Measurements from ENCODE around the gene PPP2R3C. TPM values are rescaled to one million over a fixed set of nuclear protein-coding genes. Genes with fewer than 3 reads are reported as not detected.

PPP2R3C gene
- total and polyA plus RNA-seq, 2 of the 4 experiments (the other 2 are of a cell fraction), result 15.9 to 17.0 TPM

- WGBS, 2 experiments (ENCODE audit: extremely low coverage in 2 of 2, insufficient read length in 1 of 2), result no CpG with 5 or more reads among the region's 2 CpGs
- no peak overlapping the region for H2AK9ac ChIP-seq (replicated peaks; ENCODE audit: low read depth, low read length, poor library complexity)
- H3K4ac ChIP-seq (ENCODE audit: low read depth, low read length), result no peak overlapping the region
- peaks cover 16% of the 10 kb centered on the region for H3K4me1 ChIP-seq (ENCODE audit: control insufficient read depth, insufficient read depth, low read length)
- no peak overlapping the region for H3K4me3 ChIP-seq (ENCODE audit: insufficient read depth, low read depth, low read length)
- TF ChIP-seq, protein P1, sequence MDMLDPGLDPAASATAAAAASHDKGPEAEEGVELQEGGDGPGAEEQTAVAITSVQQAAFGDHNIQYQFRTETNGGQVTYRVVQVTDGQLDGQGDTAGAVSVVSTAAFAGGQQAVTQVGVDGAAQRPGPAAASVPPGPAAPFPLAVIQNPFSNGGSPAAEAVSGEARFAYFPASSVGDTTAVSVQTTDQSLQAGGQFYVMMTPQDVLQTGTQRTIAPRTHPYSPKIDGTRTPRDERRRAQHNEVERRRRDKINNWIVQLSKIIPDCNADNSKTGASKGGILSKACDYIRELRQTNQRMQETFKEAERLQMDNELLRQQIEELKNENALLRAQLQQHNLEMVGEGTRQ (IDR thresholded peaks at IDR 0.05; ENCODE audit: low read depth, low read length), result no peak
- TF ChIP-seq RAD21 (IDR thresholded peaks at IDR 0.05; ENCODE audit: low read length) (no peak), MXI1 (IDR thresholded peaks at IDR 0.05; ENCODE audit: borderline replicate concordance, low read depth, low read length) (no peak), SMC3 (IDR thresholded peaks at IDR 0.05; ENCODE audit: low read depth, low read length) (no peak), CHD1 (IDR thresholded peaks at IDR 0.05; ENCODE audit: low read depth, low read length) (no peak), CEBPB (IDR thresholded peaks at IDR 0.05; ENCODE audit: low read depth, low read length) (no peak), RCOR1 (IDR thresholded peaks at IDR 0.05; ENCODE audit: insufficient replicate concordance, low read length) (no peak), POLR2A (IDR thresholded peaks at IDR 0.05; ENCODE audit: low read depth, low read length) (no peak), MAZ (IDR thresholded peaks at IDR 0.05; ENCODE audit: borderline replicate concordance, low read depth, low read length) (no peak), FOS (IDR thresholded peaks at IDR 0.05; ENCODE audit: low read depth, low read length) (no peak), RFX5 (IDR thresholded peaks at IDR 0.05; ENCODE audit: low read depth, low read length) (no peak), CTCF (conservative IDR thresholded peaks at IDR 0.05; ENCODE audit: low read depth, low read length) (no peak), BHLHE40 (IDR thresholded peaks at IDR 0.05; ENCODE audit: low read depth, low read length) (no peak), MAFK (IDR thresholded peaks at IDR 0.05; ENCODE audit: low read depth, low read length) (no peak), NFE2L2 (IDR thresholded peaks at IDR 0.05; ENCODE audit: low read depth, low read length) (no peak)
- TF ChIP-seq, protein P2, sequence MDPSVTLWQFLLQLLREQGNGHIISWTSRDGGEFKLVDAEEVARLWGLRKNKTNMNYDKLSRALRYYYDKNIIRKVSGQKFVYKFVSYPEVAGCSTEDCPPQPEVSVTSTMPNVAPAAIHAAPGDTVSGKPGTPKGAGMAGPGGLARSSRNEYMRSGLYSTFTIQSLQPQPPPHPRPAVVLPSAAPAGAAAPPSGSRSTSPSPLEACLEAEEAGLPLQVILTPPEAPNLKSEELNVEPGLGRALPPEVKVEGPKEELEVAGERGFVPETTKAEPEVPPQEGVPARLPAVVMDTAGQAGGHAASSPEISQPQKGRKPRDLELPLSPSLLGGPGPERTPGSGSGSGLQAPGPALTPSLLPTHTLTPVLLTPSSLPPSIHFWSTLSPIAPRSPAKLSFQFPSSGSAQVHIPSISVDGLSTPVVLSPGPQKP (IDR thresholded peaks at IDR 0.05; ENCODE audit: borderline replicate concordance, low read depth, low read length), result no peak
- ATAC-seq (ENCODE audit: low read depth), result no peak
- no peak overlapping the region for H2BK120ac ChIP-seq (ENCODE audit: low read depth, low read length)
- H3K56ac ChIP-seq (ENCODE audit: extremely low read depth, insufficient read depth, low read length), result no peak overlapping the region
- H3K23ac ChIP-seq (ENCODE audit: low read depth, low read length), result peak overlapping the region; percentile 65; the same call in 1 of the 2 replicates
- H3K18ac ChIP-seq (ENCODE audit: low read depth, low read length), result no peak overlapping the region
- no peak overlapping the region for H3K9ac ChIP-seq (ENCODE audit: low read depth, low read length)
- no peak overlapping the region for H4K5ac ChIP-seq (ENCODE audit: low read depth, low read length)
- BruUV-seq (replicated peaks), result no TSS peak
- no peak overlapping the region for H2BK20ac ChIP-seq (ENCODE audit: low read depth, low read length)
- peaks cover 15% of the 10 kb centered on the region for H3K9me1 ChIP-seq (ENCODE audit: insufficient read depth, low read length)
- ChIA-PET POLR2A (ENCODE audit: unreplicated experiment) (no interaction called here), CTCF (interaction anchor here (0.6 to 0.7 kb wide), 4 partner anchors 113 to 547 kb away, joined by 3 to 4 read pairs (median 3); no protein-coding TSS in a partner anchor)
- H3K9me3 ChIP-seq (ENCODE audit: control insufficient read depth, insufficient read depth, low read length), result no peaks in the 10 kb centered on the region
- no peak overlapping the region for H2BK5ac ChIP-seq (ENCODE audit: low read depth, low read length, poor library complexity, severe bottlenecking)
- no peak overlapping the region for H2AFZ ChIP-seq (replicated peaks; ENCODE audit: low read length, poor library complexity)
- H3K27me3 ChIP-seq (ENCODE audit: control insufficient read depth, insufficient read depth, low read length), result no peaks in the 10 kb centered on the region
- H3K36me3 ChIP-seq (ENCODE audit: control insufficient read depth, insufficient read depth, low read length), result peaks cover 17% of the 10 kb centered on the region
- intact Hi-C loops (cut with micrococcal nuclease) (no loop called here), in situ Hi-C loops (cut with MboI; ENCODE audit: low sequenced_read_pairs) (no loop called here), dilution Hi-C loops (cut with HindIII; ENCODE audit: low sequenced_read_pairs, unreplicated experiment) (no loop called here)
- no peak overlapping the region for H4K91ac ChIP-seq (ENCODE audit: insufficient read depth, low read depth, low read length)
- H3K4me2 ChIP-seq (ENCODE audit: low read depth, low read length), result no peak overlapping the region
- H3K14ac ChIP-seq (replicated peaks; ENCODE audit: low read depth, low read length), result no peak overlapping the region
- peaks cover 40 to 64% of the 10 kb centered on the region in 2 experiments for H3K79me1 ChIP-seq (ENCODE audit: low read depth in 1 of 2, low read length in 2 of 2)
- peak overlapping the region in 1 of 2 experiments; percentile 34; a peak in 1 of 4 replicates for H4K8ac ChIP-seq (ENCODE audit: low read depth in 2 of 2, low read length in 2 of 2)
- no peak for DNase-seq
- H2BK15ac ChIP-seq (ENCODE audit: low read depth, low read length), result no peak overlapping the region
- 0 out of 2 replicates have a peak overlapping the region, but pooled peaks have one; percentile 45 for H2AK5ac ChIP-seq (ENCODE audit: low read depth, low read length)
- H3K27ac ChIP-seq (ENCODE audit: insufficient read depth, low read length), result no peak overlapping the region
- H4K20me1 ChIP-seq (ENCODE audit: insufficient read depth, low read length), result no peaks in the 10 kb centered on the region; the same call in 1 of the 2 replicates
Observed at GRCh38 chr14:35117112-35117511, 4.7 kb downstream of the PPP2R3C start.
